ENCODE data around the gene STAB1. TPM values are rescaled to one million over a fixed set of nuclear protein-coding genes. Genes with fewer than 3 reads are reported as not detected.
"Not testable (repeated sequence)": the region's sequence is repeated elsewhere in the genome, so short reads cannot be mapped to it uniquely, and the experiment has no call there.

Gene STAB1
- total RNA-seq, 1 donor from 2014 or later, result 866 TPM

DNA sequence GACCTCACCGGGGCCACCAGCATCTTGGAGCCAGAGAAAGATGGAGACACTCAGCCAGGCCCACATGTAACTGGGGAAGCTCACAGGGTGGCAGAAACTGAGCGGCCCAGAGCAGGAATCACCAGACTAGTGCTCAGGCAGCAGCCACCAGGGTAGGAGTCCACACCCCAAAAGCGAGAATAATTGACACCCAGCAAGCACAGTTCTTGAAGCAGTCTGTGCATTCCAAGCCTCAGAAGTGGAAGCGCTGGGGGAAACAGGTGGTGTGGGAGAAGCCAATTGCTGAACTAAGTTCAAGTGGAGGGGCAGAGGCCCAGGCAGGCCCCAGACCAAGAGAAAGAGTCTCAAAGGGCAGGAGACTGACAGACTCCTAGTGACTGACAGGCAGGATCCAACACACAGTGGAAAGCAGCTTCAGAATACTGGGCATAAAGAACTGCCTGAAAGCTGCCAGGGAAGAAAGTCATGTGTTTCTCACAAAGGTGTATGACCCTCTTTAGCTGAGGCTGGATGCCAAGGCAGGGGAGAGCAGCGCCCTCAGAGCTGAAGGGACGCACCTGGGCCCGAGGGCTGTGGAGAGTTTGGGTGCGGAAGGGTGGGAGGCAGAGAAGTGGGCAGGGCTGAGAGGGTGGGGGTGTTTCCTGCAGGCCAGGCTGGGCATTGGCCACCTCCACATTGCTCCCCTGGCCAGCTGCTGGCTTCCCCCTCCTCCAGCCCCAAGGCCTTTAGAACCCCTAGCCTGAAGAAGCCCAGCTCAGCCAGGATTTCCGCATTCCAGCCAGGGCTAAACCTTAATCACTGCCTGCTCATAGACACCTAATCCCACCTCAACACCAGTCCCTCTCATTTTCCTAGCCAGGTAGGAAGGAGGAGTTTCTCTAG lies 30.8 kb downstream of the STAB1 start:
- Mint-ChIP-seq H3K27ac (ENCODE audit: unreplicated experiment) (peak overlapping the region; percentile 78), H3K9me3 (ENCODE audit: unreplicated experiment) (no peaks in the 10 kb centered on the region), H3K4me3 (ENCODE audit: unreplicated experiment) (no peak overlapping the region), H3K36me3 (ENCODE audit: low read depth, unreplicated experiment) (peaks cover 40% of the 10 kb centered on the region), H3K27me3 (ENCODE audit: unreplicated experiment) (peaks cover 19% of the 10 kb centered on the region), H3K4me1 (ENCODE audit: unreplicated experiment) (peaks cover 3% of the 10 kb centered on the region)
- TF ChIP-seq, protein P1, sequence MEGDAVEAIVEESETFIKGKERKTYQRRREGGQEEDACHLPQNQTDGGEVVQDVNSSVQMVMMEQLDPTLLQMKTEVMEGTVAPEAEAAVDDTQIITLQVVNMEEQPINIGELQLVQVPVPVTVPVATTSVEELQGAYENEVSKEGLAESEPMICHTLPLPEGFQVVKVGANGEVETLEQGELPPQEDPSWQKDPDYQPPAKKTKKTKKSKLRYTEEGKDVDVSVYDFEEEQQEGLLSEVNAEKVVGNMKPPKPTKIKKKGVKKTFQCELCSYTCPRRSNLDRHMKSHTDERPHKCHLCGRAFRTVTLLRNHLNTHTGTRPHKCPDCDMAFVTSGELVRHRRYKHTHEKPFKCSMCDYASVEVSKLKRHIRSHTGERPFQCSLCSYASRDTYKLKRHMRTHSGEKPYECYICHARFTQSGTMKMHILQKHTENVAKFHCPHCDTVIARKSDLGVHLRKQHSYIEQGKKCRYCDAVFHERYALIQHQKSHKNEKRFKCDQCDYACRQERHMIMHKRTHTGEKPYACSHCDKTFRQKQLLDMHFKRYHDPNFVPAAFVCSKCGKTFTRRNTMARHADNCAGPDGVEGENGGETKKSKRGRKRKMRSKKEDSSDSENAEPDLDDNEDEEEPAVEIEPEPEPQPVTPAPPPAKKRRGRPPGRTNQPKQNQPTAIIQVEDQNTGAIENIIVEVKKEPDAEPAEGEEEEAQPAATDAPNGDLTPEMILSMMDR (IDR thresholded peaks at IDR 0.05; ENCODE audit: unreplicated experiment), result no peak
- no peak for DNase-seq (ENCODE audit: low spot score)

DNA sequence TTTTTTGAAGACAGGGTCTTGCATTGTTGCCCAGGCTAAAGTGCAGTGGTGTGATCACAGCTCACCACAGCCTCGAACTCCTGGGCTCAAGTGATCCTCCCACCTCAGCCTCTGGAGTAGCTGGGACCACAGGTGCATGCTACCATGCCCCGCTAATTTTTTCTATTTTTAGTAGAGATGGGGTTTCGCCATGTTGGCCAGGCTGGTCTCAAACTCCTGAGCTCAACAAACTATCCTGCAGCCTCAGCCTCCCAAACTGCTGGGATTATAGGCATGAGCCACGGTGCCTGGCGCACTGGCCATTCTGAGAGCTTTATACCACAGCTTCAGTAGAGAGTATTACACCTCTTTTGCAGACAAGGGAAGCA lies 31.5 kb downstream of the STAB1 start:
- Mint-ChIP-seq H3K27me3 (ENCODE audit: unreplicated experiment) (peaks cover 17% of the 10 kb centered on the region), H3K36me3 (ENCODE audit: low read depth, unreplicated experiment) (peaks cover 33% of the 10 kb centered on the region), H3K27ac (ENCODE audit: unreplicated experiment) (peak overlapping the region; percentile 78)
- not testable (repeated sequence) for H3K4me1 Mint-ChIP-seq (ENCODE audit: unreplicated experiment); H3K9me3 Mint-ChIP-seq (ENCODE audit: unreplicated experiment); H3K4me3 Mint-ChIP-seq (ENCODE audit: unreplicated experiment); DNase-seq (ENCODE audit: low spot score)

DNA sequence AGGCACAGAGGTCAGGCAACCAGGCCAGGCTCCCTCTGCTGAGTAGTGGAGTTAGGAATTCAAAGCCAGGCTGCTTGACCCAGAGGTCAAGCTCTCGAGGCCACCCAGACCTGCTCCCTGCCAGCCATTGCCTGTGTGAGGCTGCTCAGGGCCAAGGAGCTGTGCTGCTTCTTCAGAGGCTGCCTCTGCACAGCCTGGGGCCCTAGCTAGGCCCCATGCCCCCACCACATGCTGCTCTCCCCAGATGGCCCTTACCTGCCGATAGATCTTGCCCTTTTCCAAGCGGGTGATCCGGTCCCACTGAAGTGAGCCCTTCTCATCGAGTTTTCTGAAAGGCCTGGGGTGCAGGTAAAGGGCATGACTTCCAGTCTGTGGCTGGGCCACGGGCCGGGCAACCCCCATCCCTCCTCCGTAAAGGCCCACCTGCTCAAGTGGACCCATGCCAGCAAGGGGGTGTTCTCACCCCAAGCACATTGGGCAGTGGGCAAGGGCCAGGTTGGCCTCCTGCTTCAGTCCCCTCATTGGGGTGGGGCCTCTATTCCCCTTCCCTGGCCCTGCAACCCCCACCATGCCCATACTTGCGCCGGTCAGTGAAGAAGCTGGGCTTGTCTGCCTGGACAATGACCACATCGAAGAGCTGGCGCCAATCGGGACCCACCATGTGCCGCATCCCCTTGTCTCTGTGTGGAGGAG lies 32.0 kb downstream of the STAB1 start:
- Mint-ChIP-seq H3K9me3 (ENCODE audit: unreplicated experiment) (no peaks in the 10 kb centered on the region), H3K36me3 (ENCODE audit: low read depth, unreplicated experiment) (peaks cover 33% of the 10 kb centered on the region), H3K27ac (ENCODE audit: unreplicated experiment) (no peak overlapping the region), H3K4me3 (ENCODE audit: unreplicated experiment) (no peak overlapping the region), H3K4me1 (ENCODE audit: unreplicated experiment) (peaks cover 6% of the 10 kb centered on the region), H3K27me3 (ENCODE audit: unreplicated experiment) (peaks cover 23% of the 10 kb centered on the region)
- no peak for DNase-seq (ENCODE audit: low spot score)
- TF ChIP-seq, protein P1 (IDR thresholded peaks at IDR 0.05; ENCODE audit: unreplicated experiment), result no peak

DNA sequence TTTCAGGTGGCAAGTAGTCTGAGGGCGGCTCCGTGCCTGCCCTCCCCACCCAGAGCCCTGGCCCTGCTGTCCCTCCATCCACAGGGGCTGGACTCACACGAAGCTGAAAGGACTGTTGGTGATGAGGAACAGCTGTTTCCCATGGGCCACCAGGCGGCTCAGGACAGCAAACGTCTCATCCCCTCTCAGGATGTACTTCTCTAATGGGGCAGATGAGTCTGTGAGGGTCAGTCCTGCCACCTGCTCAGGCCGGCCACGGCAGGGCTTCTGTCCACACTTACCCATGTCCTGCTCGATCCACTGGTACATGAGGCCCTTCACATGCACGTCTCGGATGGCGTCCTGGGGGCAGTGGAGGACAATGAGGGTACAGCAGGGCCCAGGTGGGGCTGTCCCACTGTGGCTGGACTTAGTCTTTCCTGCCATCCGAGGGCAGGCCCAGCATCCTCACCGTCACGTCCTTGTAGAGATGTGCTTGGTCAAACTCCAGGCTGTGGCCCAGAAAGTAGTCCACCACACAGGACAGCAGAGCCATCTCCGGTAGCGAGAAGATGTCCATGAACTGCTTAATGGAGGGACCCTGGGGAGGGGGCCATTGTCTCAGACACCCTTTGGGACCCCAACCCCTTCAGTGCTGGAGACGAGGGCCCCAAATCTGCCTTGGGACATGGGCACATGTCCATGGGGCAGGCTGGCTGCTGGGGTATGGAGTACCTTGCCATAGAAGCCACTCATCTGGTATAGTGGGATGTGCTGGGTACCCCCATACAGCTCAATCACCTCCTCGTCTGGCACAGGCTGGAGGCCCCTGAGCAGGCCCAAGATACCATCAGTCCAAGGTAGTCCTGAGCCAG lies 32.8 kb downstream of the STAB1 start:
- Mint-ChIP-seq H3K4me1 (ENCODE audit: unreplicated experiment) (peaks cover 6% of the 10 kb centered on the region), H3K36me3 (ENCODE audit: low read depth, unreplicated experiment) (peaks cover 33% of the 10 kb centered on the region), H3K27me3 (ENCODE audit: unreplicated experiment) (peaks cover 25% of the 10 kb centered on the region), H3K27ac (ENCODE audit: unreplicated experiment) (no peak overlapping the region), H3K9me3 (ENCODE audit: unreplicated experiment) (no peaks in the 10 kb centered on the region), H3K4me3 (ENCODE audit: unreplicated experiment) (no peak overlapping the region)
- TF ChIP-seq, protein P1 (IDR thresholded peaks at IDR 0.05; ENCODE audit: unreplicated experiment), result no peak
- DNase-seq (ENCODE audit: low spot score), result no peak
